Suppressor macrophage treated with lipopolysaccharide for 1 hour (primary cell): ENCODE results near the gene BRD4.
"Not testable (repeated sequence)": the region's sequence is repeated elsewhere in the genome, so short reads cannot be mapped to it uniquely, and the experiment has no call there.

Source experiments
- DNase-seq, 3 donors: peaks; one replicate each; pipeline ENCODE4 v3.0.0-alpha.2; 2020 to 2022

The BRD4 gene

DNA sequence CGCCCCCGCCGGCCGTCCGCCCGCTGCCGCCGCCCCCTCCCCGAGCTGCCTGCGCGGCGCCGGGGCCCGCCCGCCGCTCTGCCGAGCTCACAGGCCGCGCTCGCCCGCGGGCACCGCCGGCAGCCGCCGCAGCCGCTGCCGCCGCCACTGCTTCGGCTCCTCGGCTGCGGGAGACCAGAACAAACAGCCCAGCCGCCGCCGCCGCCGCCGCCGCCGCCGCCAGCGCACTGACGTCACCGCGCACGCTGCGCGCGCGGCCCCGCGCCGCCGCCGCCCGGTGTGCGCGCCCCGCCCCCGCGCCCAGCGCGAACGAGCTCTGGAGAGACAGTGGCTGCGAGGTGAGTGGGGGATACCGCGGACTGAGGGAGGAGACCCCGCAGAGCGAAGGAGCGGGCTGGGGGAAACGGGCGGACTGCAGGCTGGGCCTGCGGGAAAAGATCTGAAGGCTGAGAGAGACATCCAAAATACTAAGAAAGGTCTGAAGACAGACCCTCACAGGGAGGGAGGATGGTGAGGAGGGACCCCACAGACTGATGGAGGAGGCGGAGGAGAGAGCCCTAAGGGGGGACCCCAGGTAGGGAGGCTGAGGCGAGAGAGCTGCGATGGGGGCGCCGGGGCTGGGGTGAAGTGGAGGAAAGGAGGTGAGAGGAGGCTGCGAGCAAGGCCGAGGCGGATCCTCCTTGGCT is at the start of gene BRD4:
Gene BRD4, minus strand, starts transcription at position 229 of the 686 bp plus-strand sequence. CDS start 59,440 bp downstream, outside the sequence.
- DNase-seq, result peak; percentile 76 to 95 (median 85)

DNA sequence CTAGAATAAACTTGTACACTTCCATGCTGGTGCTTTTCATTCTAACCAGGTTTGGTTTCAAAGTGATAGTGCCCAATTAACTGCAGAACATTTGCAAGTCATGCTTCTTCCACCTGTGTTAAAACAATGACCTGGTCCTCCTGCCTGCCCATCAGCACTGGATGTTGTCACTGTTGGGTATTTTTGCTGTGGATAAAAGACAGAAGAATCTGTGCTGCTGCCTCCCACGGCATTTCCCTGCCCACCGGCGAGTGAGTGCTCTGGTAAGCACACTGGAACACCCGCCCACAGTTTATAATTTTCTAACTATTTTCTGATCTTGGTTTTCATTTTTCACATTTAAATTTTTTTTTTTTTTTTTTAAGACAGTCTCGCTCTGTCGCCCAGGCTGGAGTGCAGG is 49.5 kb upstream of the BRD4 start:
- DNase-seq, result peak; percentile 29 to 48 (median 37)

DNA sequence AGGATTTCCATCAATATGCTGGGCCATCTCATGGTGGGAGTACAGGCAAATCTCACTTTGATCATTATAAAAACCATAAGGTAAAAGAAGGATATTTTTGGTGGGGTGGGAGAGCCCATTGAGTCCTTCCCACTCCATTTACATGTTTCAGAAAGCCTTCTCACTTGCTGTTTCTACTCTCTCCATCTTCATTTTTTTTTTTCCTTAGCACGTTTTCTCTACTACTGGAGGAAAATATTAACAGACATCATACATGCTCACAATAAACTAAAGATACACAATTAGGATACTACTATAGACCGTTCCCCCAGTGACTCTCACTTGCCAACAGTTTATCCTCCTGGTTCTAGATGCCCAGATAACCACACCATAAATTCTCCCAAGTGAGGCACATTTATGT is 49.1 kb upstream of the BRD4 start:
- DNase-seq, result no peak

DNA sequence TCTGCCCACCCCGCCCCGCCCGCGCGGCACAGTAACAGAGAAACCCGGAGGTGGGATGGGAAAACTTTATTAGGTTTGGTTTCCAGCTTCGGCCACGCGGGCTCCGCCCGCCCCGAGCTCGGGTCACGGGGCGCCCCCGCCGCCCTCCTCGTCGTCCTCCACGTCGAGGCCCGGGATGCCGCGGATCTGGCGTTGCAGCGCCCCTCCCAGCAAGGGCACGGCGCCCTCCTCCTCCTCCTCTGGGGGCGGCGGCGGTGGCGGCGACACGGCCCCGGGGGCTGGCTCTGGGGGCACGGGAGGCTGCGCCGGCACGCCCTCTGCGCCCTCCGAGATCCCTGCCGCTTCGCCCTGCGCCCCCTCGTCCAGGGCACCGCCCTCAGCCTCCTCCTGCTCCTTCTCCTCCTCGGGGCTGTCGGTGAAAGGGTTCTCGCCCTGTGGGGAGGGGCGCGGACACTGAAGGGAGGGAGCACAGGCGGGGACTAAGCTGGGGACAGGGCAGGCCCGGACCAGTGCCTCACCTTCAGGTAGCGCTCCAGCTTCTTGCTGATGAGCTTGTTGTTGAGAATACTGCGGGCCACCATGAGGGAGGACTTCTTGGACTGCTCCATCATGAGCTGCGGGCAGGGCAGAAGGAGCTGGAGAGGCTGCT is 47.8 kb upstream of the BRD4 start:
- peak in 2 of 3 donors; percentile 27 to 51 for DNase-seq

DNA sequence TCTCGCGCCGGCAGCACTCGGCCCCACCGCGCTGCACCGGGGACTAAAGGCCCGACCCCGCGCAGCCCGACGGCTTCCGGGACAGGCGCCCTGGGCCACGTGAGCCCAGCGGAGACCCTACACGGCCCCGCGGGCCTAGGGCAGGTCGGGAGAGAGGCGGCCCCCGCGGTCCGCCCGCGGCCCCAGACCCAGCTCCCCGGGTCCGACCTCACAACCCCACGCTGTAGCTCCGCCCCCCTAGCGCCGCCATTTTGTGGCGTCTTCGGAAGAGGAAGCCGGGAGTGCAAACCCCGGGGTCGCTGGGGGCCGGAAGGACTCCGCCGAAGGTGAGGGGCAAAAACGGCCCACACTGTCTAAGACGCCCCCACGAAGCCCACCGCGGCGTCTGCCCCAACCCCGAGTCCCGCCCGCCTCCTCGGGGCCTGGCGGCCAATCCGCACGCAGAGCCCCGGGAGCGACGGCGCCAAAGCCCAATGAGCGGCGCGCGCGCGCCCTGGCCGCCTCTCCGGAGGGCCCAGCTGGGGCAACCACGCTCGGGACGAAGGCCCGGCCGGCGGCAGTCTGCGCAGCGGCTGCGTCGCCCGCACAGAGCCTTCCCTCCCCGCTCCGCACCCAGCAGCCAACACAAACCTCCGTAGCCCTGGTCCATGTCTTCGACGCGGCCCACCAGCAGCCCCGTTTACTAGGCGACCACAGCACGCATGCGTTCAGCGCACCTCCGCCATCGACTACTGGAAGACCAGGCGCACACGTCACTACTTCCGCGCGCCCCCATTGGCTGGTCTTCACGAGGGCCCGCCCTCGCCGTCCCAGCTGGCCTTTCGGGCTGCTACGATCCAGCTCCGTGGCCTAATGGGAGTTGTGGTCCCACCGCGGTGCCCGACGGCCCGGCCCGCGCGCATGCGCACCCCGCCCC is 47.0 kb upstream of the BRD4 start, which contains the start of gene AKAP8:
Gene AKAP8, minus strand, starts transcription at position 705 of the 916 bp plus-strand sequence. Its CDS starts 56 bp downstream, at position 649.
- peak; percentile 99 to 100 (median 99) for DNase-seq

DNA sequence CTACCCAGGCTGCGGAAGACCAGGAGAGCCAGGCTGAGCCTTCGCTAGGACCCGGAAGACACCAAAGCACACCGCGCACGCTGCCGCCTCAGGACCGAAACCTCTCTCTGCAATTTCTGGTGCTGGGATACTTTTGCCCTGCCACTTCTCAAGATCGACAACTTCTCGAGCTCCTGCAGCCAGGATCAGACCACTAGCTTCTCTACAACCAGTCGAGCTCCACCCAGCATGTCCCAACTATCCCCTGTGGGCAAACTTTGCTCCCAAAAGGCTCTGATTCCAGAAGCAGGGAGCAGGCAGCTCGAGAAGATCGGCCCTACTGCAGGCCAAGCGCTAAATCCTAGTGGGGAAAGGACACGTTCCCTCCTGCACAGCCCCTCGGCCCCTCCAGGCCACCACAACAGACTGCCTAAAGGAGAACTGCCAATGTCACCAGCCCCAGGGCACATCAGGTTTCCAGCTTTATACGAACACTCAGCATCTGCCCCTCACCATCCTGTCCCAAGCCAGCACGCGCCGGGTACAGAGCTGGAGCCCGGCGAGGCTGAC is 46.3 kb upstream of the BRD4 start:
- DNase-seq, result peak; percentile 47 to 70 (median 57)

DNA sequence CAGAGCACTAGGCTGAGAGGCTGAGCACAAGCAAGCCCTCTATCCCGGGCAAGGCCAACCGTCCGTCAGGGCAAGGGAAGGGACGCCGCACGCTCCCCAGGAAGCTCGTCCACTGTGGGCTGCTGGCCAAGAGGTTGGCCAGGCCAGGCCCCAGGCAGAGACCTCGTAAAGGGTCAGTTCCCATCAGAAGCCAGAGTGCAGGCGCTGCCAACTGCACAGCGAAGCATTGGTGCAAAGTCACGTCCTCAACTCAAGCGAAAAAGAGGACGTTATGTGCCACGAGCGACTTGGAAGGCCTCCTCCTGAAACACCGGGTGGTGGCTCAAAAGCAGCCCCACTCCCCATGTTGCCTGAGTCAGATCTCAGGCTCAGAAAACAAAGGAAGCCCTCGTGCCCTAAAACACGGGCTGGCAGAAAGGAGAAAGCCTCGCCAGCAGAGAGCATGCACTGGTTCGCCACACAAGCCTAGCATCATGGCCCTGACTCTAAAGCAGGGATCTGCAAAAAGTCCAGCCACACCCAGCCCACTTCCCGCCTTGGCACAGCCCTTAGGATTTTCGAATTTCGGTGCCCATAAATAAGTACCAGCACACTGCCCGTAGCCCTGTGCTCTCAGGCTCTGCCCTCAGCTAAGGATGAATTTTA is 42.6 kb upstream of the BRD4 start:
- no peak for DNase-seq

DNA sequence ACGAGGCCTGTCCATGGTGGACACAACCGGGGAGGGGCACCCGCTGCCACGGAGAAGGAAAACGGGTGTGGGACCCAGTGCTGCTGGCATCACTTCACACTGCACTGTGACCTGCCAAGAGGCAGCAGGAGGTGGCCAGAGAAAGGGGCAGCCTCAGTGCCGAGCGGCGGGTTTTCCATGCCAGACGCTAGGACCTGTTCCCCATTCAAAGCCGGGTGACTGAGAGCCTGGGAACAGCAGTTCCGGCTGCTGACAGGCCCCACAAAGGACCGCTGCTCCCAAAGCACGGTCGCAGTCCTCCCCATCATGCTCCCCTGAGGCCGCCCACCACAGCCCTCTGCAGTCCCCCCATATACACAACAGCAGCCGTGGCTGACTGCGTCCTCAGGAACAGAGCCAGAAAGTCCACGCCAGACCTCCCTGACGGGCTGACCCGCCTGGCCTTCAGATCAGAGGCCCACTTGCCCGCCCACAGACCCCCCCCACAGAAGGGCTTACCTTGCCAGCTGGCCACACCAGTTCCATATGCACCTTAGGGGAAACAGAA is 41.8 kb upstream of the BRD4 start:
- no peak for DNase-seq

DNA sequence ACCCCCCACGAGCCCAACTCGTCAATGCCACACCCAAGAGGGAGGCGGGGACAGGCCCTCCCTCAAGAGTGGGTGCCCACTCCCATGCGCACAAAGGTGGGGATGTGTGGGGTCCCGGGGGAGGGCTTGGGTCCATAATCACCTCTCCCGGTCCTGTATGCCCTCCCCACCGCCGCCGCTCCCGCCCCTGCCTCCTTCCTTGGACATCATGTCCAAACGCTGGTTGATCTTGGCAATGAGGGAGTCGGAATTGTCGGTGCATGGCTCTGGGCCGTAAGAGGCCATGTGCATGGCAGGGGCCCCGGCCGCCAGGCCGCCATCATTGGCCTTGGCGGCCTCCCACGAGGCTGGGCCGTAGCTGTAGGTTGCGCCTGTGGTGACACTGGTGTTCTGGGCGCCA is 41.3 kb upstream of the BRD4 start:
- DNase-seq, result no peak

DNA sequence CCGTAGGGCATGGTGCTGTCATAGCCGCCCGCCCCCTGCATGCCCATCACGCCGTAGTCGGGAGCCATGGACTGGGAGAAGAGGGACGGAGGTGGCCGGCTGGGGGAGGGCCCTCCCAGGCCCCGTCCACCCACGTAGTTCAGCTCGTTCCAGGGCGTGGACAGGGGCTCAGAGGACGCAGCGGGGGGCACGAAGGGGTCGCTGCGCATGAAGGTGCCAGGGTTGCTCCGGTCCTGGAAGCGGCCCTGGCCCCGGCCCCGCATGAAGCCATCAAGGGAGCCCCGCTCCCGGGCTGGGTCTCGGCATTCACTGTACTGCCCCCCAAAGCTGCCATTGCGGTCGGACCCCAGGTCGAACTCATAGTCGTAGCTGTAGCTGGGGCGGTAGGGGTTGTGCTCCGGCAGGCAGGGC is 40.6 kb upstream of the BRD4 start:
- DNase-seq, result no peak

DNA sequence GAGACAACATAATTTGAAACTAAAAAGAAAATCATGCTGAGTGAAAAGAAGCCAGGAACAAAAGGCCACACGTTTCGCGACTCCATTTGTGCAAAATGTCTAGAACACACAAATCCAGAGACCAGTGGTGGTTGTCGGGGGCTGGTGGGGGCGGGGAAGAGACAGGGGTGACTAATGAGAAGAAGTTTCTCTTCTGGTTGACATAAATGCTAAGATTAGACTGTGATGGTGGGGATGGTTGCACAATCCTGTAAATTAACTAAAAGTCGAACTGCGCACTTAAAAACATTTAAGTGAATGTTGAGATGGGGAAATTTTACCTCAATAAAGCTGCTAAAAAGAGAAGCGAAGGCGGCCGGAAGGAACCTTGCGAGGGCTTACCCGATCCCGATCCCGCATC is 40.1 kb upstream of the BRD4 start:
- DNase-seq, result peak; percentile 32 to 45 (median 41)

DNA sequence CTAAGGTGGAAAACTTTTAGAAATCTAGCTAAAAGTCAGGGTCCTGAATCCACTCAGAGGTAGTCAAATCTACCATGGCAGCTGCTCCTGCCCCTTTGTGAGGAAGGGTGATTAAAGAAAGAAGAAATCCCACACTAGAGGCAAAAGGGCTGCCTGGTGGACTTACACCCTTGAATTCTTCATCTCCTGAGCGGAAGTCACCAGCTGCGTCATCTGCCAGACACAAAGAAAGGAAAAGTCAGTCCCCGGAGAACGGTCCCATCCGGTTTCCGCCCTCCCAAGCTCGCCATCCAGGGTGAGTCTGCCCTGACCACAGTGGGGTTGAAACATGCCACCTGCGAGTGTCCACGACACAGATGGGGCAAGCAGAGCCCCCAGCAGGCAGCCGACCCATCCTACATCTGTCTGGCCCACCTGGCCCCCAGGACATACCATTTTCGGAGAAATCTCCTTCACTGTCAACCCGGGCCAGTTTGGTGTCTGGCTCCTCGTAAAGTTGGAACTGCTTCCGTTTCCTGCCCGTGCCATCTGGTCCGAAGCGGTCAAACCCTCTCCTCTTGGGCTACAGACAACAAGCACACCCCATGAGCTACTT is 39.5 kb upstream of the BRD4 start:
- no peak for DNase-seq

DNA sequence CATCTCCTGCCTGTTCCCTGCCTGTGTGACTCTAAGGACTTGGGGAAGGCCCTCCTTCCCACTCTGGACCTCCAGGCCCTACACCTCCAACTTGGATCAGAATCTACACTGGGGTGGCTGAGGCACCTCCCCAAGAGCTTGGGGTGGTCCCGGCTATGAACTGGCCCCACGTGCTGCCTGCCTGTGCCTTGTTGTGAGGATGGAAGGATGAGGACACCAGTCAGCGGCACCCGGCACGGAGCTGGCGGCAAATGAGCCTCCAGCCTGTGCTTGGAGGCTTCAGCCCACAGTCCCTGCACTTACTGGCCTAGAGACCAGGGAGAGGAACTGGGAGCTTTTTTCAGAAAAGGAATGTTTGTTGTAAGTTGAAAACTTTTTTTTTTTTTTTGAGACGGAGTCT is 38.8 kb upstream of the BRD4 start:
- no peak for DNase-seq

DNA sequence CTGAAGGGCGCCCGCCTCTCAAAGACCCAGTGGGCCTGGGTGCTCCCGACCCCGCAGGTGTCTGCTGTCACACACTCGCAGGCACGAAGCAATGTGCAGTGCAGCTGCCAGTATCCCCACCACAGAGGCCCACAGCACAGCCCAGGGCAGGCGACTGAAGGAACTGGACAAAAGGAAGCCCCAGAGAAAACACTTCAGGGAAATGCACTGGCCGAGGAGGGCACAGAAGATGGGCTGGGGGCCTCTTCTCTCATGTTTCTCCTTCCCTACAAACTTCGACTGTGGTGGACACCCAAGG is 37.2 kb upstream of the BRD4 start:
- no peak for DNase-seq

DNA sequence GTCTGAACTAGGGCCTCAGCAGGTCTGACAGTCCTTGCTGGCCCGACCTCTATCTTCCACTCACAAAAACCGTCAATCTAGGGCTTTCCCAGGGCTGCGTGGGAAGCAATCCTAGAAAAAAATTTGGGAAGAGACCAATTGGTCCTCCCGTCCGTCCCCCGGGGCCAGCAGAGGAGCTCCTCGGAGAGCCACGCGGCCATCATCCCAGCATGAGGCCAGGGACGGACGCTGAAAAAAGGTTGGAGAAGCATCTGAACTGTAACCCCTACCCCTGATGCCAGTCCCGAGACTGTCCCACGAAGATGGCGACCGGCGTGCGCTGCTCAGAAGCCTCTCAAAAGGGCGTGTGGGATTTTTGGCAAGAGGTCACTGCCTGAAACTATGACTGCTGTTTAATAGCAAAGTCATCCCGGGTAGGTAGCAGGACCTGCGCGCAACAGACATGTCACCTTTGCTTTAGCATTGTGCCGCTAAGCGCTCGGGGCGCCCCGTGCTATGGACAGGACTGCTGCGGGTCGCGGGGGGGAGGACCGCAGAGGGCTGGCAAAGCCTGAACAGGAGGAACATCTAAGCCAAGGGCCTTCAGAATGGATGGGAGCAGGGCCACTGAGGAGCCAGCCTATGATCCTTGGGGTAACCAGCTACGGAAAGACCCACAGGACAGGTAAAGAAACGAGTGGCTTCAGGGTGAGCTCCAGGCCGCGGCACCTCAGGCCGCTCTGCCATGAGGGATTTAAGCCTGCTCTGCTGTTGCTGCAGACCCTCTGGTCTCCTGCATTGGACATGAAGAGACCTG is 36.7 kb upstream of the BRD4 start:
- no peak for DNase-seq

DNA sequence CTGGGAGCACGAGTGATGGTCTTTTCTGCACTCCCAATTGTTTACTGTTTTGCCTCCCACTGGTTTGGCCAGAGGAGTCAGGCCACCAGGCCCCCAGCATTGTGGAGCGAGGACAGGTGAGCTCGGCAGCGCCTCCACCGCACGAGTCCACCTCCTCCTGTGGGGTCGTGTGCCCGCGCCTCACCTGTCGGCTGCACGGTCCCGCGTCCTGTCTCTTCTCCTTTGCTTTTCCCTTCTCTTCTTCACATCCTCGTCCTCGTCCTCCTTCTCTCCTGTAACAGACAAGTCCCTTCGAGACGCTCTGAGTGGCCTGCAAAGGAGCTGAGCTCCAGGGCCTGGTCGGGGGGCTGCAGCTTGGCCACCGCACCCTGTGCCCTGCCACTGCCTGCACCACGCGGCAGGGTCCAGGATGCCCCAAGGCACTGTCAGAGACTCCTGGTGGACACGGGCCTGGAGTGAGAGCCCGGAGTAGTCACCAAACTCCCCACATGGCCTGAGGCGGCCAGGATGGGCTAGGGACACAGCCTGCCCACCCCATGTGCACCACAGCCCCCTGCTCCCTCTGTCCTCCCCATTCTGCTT is 35.8 kb upstream of the BRD4 start:
- DNase-seq, result no peak

DNA sequence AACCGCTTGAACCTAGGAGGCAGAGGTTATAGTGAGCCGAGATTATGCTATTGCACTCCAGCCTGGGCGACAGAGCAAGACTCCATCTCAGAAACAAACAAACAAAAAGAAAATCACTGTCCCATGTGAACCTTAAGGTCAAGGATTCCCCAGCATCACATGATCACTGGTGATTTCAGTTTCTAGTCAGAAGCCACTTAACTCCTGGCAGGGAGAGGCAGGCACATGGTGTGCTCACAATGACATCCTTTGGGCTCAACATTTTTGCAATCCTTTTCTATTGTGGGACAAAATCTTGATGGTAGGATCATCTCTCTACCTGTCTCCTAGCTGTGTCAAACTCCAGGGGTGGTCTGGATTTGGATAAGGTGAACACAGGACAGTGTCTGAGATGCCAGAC is 35.1 kb upstream of the BRD4 start:
- peak in 2 of 3 donors; percentile 30 to 42 for DNase-seq

DNA sequence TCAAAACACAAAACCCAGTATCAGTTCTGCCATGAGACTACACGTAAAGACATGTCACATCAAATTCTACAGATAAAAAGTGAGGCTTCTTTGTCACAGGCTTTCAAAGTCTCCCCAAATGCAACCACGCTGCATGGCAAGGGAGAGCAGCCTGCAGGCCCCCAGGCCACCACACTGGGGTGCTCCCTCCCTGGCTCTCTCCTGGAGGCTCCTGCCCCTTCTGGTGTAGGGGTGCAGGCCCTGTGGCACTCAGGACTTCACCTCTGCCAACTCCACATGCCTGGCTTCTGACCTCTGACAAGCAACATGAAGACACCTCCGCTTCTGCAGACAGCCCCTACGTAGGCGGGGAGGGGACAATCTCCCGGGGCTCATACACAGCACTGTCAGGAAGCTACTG is 32.9 kb upstream of the BRD4 start:
- no peak for DNase-seq

DNA sequence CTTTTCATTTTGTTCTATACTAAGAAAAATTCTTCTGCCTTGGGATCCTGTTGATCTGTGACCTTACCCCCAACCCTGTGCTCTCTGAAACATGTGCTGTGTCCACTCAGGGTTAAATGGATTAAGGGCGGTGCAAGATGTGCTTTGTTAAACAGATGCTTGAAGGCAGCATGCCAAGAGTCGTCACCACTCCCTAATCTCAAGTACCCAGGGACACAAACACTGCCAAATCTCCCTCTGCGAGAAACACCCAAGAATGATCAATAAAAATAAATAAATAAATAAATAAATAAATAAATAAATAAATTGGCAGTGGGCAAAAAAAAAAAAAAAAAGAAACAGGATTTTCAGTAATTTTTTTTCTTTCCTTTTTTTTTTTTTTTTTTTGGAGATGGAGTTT is 31.5 kb upstream of the BRD4 start:
- not testable (repeated sequence) for DNase-seq

DNA sequence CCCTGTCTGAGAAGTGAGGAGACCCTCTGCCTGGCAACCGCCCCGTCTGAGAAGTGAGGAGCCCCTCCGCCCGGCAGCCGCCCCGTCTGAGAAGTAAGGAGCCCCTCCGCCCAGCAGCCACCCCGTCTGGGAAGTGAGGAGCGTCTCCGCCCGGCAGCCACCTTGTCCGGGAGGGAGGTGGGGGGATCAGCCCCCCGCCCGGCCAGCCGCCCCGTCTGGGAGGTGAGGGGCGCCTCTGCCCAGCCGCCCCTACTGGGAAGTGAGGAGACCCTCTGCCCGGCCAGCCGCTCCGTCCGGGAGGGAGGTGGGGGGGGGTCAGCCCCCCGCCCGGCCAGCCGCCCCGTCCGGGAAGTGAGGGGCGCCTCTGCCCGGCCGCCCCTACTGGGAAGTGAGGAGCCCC is 30.7 kb upstream of the BRD4 start:
- not testable (repeated sequence) for DNase-seq

DNA sequence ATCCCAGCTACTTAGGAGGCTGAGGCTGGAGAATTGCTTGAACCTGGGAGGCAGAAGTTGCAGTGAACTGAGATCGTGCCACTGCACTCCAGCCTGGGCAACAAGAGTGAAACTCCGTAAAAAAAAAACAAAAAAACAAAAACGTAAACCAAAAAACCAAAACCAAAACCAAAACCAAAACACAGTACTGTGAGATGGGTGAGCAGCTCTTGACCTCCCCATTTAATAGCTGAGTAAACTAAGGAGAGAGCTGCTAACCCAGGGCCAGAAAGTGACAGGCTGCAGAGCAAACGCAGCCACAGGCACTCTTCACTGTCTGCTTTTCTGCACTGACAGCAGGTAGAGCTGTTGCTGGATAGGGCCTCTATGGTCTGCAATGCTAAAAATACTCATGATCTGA is 27.7 kb upstream of the BRD4 start:
- not testable (repeated sequence) for DNase-seq
